HCT116 (cell line): ENCODE results near the gene C3orf52. TPM values are rescaled to one million over a fixed set of nuclear protein-coding genes. Genes with fewer than 3 reads are reported as not detected.

Experiments
- ATAC-seq: fragments of 200-7000 bp; cut with Tn5 transposase; 2 replicates; pipeline ENCODE4 v1.9.1; 2020; ENCODE audit warnings: mild to moderate bottlenecking, moderate library complexity
- BruUV-seq: library from RNA; stranded (reverse); fragments of 400-500 nt; replicated peaks from 2 replicates; lab custom pipeline; 2021; lab: Mats Ljungman, UMichigan
- CTCF ChIA-PET: fragments of 300-600 bp; sonication (Branson Sonifier 250); formaldehyde crosslinking; loops from one replicate; lab custom pipeline; 2021; ENCODE audit warnings: antibody characterized with exemption; lab: Charles Lee
- POLR2A ChIA-PET: fragments of 300-600, 350-600 bp; sonication (Branson Sonifier 250); formaldehyde crosslinking; loops from one replicate; lab custom pipeline; 2021; ENCODE audit warnings: antibody characterized with exemption; lab: Charles Lee
- RAD21 ChIA-PET, 2 experiments: fragments of 300-600 bp; sonication (Branson Sonifier 250); formaldehyde crosslinking; loops; one replicate each; lab custom pipeline; 2023; ENCODE audit warnings: low total read pairs in 2 of 2; ENCODE audit not compliant: uncharacterized antibody in 2 of 2, unreplicated experiment in 2 of 2, low non-redundant PET in 1 of 2; lab: Charles Lee
- DNase-seq: peaks from one replicate; pipeline ENCODE4 v3.0.0-alpha.2; 2010; ENCODE audit warnings: low read depth, low spot score
- H2AFZ ChIP-seq: fragments of 200-600 bp; shearing (Covaris generic), sonication (generic); 2 replicates; pipeline ENCODE4 v1.6.1; 2017; ENCODE audit warnings: low read depth, mixed run types, mixed read lengths, antibody characterized with exemption, low read length; ENCODE audit not compliant: poor library complexity, severe bottlenecking
- H3K27ac ChIP-seq: 2 replicates; pipeline ENCODE4 v1.5.1; 2012; ENCODE audit warnings: low read depth, low read length
- H3K27me3 ChIP-seq: fragments of 200-600 bp; sonication (generic); 2 replicates; pipeline ENCODE4 v1.6.1; 2016; ENCODE audit warnings: mixed run types, low read length, mixed read lengths; ENCODE audit not compliant: insufficient read depth
- H3K36me3 ChIP-seq, 2 experiments: fragments of 200-500 bp in 1 of 2; fragments of 200-600 bp in 1 of 2; sonication (Bioruptor generic) in 1 of 2; sonication (generic) in 1 of 2; 2 replicates each; pipeline versions ENCODE4 v1.5.1 to v1.6.1; 2014 to 2016; ENCODE audit warnings: low read length in 2 of 2, inconsistent platforms in 1 of 2, mixed read lengths in 1 of 2, mixed run types in 1 of 2; ENCODE audit not compliant: insufficient read depth in 2 of 2, control insufficient read depth in 1 of 2
- H3K4me1 ChIP-seq, 2 experiments: fragments of 200-600 bp in 1 of 2; sonication (generic) in 1 of 2; 2 replicates each; pipeline versions ENCODE4 v1.5.1 to v1.6.1; 2012 to 2017; ENCODE audit warnings: low read length in 2 of 2, inconsistent platforms in 1 of 2, mild to moderate bottlenecking in 1 of 2, mixed read lengths in 1 of 2, mixed run types in 1 of 2, moderate library complexity in 1 of 2; ENCODE audit not compliant: insufficient read depth in 2 of 2, control insufficient read depth in 1 of 2
- H3K4me2 ChIP-seq: fragments of 200-600 bp; sonication (generic); 2 replicates; pipeline ENCODE4 v1.6.1; 2017; ENCODE audit warnings: mixed run types, low read length, mixed read lengths
- H3K4me3 ChIP-seq, 2 experiments: fragments of 200-600 bp in 1 of 2; sonication (generic) in 1 of 2; replicated peaks in 1 of 2; 2 replicates each; pipeline ENCODE4 v1.5.1; 2011 to 2016; ENCODE audit warnings: low read length in 2 of 2, control low read depth in 1 of 2, low read depth in 1 of 2, mild to moderate bottlenecking in 1 of 2, mixed read lengths in 1 of 2, mixed run types in 1 of 2
- H3K79me2 ChIP-seq: fragments of 200-600 bp; sonication (generic); 2 replicates; pipeline ENCODE4 v1.6.1; 2017; ENCODE audit warnings: mild to moderate bottlenecking, mixed run types, low read length, moderate library complexity, mixed read lengths; ENCODE audit not compliant: insufficient read depth
- H3K9ac ChIP-seq: fragments of 200-600 bp; sonication (generic); 2 replicates; pipeline ENCODE4 v1.6.1; 2016; ENCODE audit warnings: low read length, mixed read lengths
- H3K9me2 ChIP-seq: fragments of 200-600 bp; sonication (generic), shearing (Covaris generic); 2 replicates; pipeline ENCODE4 v1.6.1; 2017; ENCODE audit warnings: mixed run types, mild to moderate bottlenecking, moderate library complexity; ENCODE audit not compliant: insufficient read depth
- H3K9me3 ChIP-seq, 2 experiments: fragments of 200-500 bp in 1 of 2; fragments of 200-600 bp in 1 of 2; sonication (Bioruptor generic) in 1 of 2; sonication (generic) in 1 of 2; 2 replicates each; pipeline ENCODE4 v1.6.1; 2014 to 2017; ENCODE audit warnings: low read length in 2 of 2, mixed read lengths in 2 of 2, inconsistent platforms in 1 of 2, low read depth in 1 of 2, mild to moderate bottlenecking in 1 of 2, mixed run types in 1 of 2, moderate library complexity in 1 of 2; ENCODE audit not compliant: control insufficient read depth in 1 of 2, insufficient read depth in 1 of 2
- H4K20me1 ChIP-seq: fragments of 200-600 bp; sonication (generic), shearing (Covaris generic); 2 replicates; pipeline ENCODE4 v1.6.1; 2017; ENCODE audit warnings: mixed run types, mild to moderate bottlenecking, moderate library complexity; ENCODE audit not compliant: insufficient read depth
- ATF3 ChIP-seq: IDR thresholded peaks from 2 replicates; pipeline ENCODE4 v1.6.1; 2012
- CBX3 ChIP-seq: IDR thresholded peaks from 2 replicates; pipeline ENCODE4 v1.6.1; 2012; ENCODE audit warnings: low read depth
- EZH2phosphoT487 ChIP-seq: fragments of 200-600 bp; IDR thresholded peaks from 2 replicates; pipeline ENCODE4 v1.6.1; 2018; ENCODE audit warnings: antibody characterized with exemption, borderline replicate concordance
- MAX ChIP-seq: IDR thresholded peaks from 2 replicates; pipeline ENCODE4 v1.6.1; 2012
- POLR2A ChIP-seq: IDR thresholded peaks from 2 replicates; pipeline ENCODE4 v1.7.0; 2011; ENCODE audit warnings: borderline replicate concordance; ENCODE audit not compliant: insufficient read depth, insufficient read length; ENCODE audit errors: extremely low read depth
- RAD21 ChIP-seq: IDR thresholded peaks from 2 replicates; pipeline ENCODE4 v1.6.1; 2012; ENCODE audit warnings: low read depth, mild to moderate bottlenecking
- SIN3A ChIP-seq: IDR thresholded peaks from 2 replicates; pipeline ENCODE4 v1.6.1; 2012; ENCODE audit warnings: low read depth
- SP1 ChIP-seq: IDR thresholded peaks from 2 replicates; pipeline ENCODE4 v1.6.1; 2012; ENCODE audit warnings: low read depth
- SRF ChIP-seq: IDR thresholded peaks from 2 replicates; pipeline ENCODE4 v1.6.1; 2012; ENCODE audit warnings: low read depth
- YY1 ChIP-seq: IDR thresholded peaks from 2 replicates; pipeline ENCODE4 v1.6.1; 2011; ENCODE audit warnings: low read length, low read depth, moderate library complexity, mild to moderate bottlenecking; ENCODE audit not compliant: insufficient replicate concordance; ENCODE audit errors: extremely low read depth
- ZBTB33 ChIP-seq: IDR thresholded peaks from 2 replicates; pipeline ENCODE4 v1.6.1; 2011; ENCODE audit warnings: mild to moderate bottlenecking, low read length, moderate library complexity; ENCODE audit not compliant: insufficient replicate concordance; ENCODE audit errors: extremely low read depth
- intact Hi-C: fragments of 100-400 bp; cut with micrococcal nuclease; formaldehyde crosslinking; loops from 2 replicates; pipeline ENCODE4 v1.10.0; 2022
- total RNA-seq: library from RNA; stranded (reverse); gene quantifications from one replicate; pipeline ENCODE4 v1.2.1, GENCODE V29; 2021; ENCODE audit not compliant: unreplicated experiment

C3orf52 gene
- total RNA-seq, 1 experiment from 2014 or later: 14.3 TPM

- no peak for TF ChIP-seq SRF
- TF ChIP-seq MAX: no peak
- TF ChIP-seq EZH2phosphoT487: no peak
- TF ChIP-seq, all 23 proteins: peak for 0
Measured at GRCh38 chr3:112130638-112130993, 44.4 kb downstream of the C3orf52 start (continued).

- H3K79me2 ChIP-seq: no peaks in the 10 kb centered on the region
- no peak overlapping the region for H3K4me2 ChIP-seq
- H3K4me3 ChIP-seq: no peak overlapping the region
- no peak for TF ChIP-seq SIN3A
- no peak for TF ChIP-seq YY1
- TF ChIP-seq SRF: no peak
- no peak for TF ChIP-seq CBX3
- no peak for TF ChIP-seq POLR2A
- TF ChIP-seq SP1: no peak
- TF ChIP-seq MAX: no peak
- TF ChIP-seq ZBTB33: no peak
- no peak for TF ChIP-seq ATF3
- TF ChIP-seq RAD21: no peak
- no peaks in the 10 kb centered on the region; a peak in 1 of 4 replicates for H3K4me1 ChIP-seq
- DNase-seq (no peak), ATAC-seq (no peak)
- H3K27me3 ChIP-seq: no peaks in the 10 kb centered on the region
- ChIA-PET RAD21 (no interaction called here), CTCF (interaction anchor here (1.0 kb wide), 1 partner anchor 20 kb away, joined by 4 read pairs; no protein-coding TSS in a partner anchor), POLR2A (no interaction called here)
- no peak overlapping the region for H3K9ac ChIP-seq
- H4K20me1 ChIP-seq: no peaks in the 10 kb centered on the region
- H3K9me3 ChIP-seq: no peaks in the 10 kb centered on the region
- peaks cover 4 to 5% of the 10 kb centered on the region in 2 experiments; a peak in 2 of 4 replicates for H3K36me3 ChIP-seq
- BruUV-seq: no TSS peak
- no peaks in the 10 kb centered on the region for H3K9me2 ChIP-seq
- no peak overlapping the region for H2AFZ ChIP-seq
- intact Hi-C loops: no loop called here
- no peak overlapping the region for H3K27ac ChIP-seq
Measured at GRCh38 chr3:112131111-112131510, 44.9 kb downstream of the C3orf52 start.
